ENCODE data around the gene RNF212. TPM values are rescaled to one million over a fixed set of nuclear protein-coding genes. Genes with fewer than 3 reads are reported as not detected.

RNF212 gene
- total RNA-seq, 1 donor from 2014 or later = 8.1 TPM

DNA sequence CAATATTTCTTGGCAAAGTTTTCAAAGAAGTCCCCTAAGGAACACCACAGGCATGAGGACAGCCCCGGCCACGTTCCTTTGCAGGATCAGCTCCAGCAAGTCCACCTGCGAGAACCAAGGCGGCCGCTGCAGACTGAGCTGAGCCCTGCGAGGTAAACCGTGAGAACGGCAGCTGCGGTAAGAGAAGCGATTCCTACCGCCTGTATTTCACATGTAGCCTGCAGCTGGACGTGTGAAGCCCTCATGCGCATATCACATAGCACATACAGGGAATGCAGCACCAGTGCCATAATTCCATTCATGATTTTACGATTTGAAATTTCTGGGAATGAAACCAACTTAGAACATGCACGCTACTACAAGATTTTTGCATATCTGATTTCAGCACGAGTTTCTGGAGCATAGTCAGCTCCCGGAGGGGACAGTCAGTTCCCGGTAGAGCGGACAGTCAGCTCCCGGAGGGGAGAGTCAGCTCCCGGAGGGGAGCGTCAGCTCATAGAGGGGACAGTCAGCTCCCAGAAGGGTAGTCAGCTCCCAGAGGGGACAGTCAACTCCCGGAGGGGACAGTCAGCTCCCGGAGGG is 60.2 kb downstream of the RNF212 start:
- DNase-seq (ENCODE audit: low read depth) = no peak

GRCh38 chr4:1052231-1052671 is 61.1 kb downstream of the RNF212 start:
- no peak overlapping the region for H3K4me3 ChIP-seq (ENCODE audit: low read depth, low read length)
- TF ChIP-seq, protein P1, sequence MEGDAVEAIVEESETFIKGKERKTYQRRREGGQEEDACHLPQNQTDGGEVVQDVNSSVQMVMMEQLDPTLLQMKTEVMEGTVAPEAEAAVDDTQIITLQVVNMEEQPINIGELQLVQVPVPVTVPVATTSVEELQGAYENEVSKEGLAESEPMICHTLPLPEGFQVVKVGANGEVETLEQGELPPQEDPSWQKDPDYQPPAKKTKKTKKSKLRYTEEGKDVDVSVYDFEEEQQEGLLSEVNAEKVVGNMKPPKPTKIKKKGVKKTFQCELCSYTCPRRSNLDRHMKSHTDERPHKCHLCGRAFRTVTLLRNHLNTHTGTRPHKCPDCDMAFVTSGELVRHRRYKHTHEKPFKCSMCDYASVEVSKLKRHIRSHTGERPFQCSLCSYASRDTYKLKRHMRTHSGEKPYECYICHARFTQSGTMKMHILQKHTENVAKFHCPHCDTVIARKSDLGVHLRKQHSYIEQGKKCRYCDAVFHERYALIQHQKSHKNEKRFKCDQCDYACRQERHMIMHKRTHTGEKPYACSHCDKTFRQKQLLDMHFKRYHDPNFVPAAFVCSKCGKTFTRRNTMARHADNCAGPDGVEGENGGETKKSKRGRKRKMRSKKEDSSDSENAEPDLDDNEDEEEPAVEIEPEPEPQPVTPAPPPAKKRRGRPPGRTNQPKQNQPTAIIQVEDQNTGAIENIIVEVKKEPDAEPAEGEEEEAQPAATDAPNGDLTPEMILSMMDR (conservative IDR thresholded peaks at IDR 0.05; ENCODE audit: low read depth, low read length) = no peak
- DNase-seq (ENCODE audit: low read depth) = no peak

More for the DNA sequence above, 60.2 kb downstream of the RNF212 start:
- no peak overlapping the region for H3K4me3 ChIP-seq (ENCODE audit: low read depth, low read length)
- TF ChIP-seq, protein P1 (conservative IDR thresholded peaks at IDR 0.05; ENCODE audit: low read depth, low read length) = no peak

- H3K4me3 ChIP-seq (ENCODE audit: low read depth, low read length) = no peak overlapping the region
- TF ChIP-seq, protein P1 (conservative IDR thresholded peaks at IDR 0.05; ENCODE audit: low read depth, low read length) = no peak
- DNase-seq (ENCODE audit: low read depth) = no peak
Measured at GRCh38 chr4:1051472-1051871, 61.9 kb downstream of the RNF212 start.

- TF ChIP-seq, protein P1 (conservative IDR thresholded peaks at IDR 0.05; ENCODE audit: low read depth, low read length) = peak; percentile 45
- DNase-seq (ENCODE audit: low read depth) = no peak
- no peak overlapping the region for H3K4me3 ChIP-seq (ENCODE audit: low read depth, low read length)
Measured at GRCh38 chr4:1050486-1051213, 62.7 kb downstream of the RNF212 start.

DNA sequence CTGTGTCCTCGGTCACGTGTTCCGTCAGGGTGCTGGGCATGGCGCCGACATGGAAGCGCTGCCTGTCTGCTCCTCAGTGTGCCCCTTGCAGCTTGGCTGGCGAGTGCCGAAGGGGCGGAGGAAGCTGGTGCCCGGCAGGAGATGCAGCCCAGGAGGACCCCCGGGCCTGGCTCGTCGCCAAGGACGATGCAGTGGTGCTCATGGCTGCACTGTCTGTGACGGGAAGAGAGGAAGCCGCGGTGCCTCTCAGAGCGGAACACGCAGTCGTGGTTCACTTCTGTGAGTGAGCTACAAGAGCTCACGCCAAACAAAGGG is 63.8 kb downstream of the RNF212 start:
- TF ChIP-seq, protein P1 (conservative IDR thresholded peaks at IDR 0.05; ENCODE audit: low read depth, low read length) = no peak
- H3K4me3 ChIP-seq (ENCODE audit: low read depth, low read length) = no peak overlapping the region
- no peak for DNase-seq (ENCODE audit: low read depth)

- TF ChIP-seq, protein P1 (conservative IDR thresholded peaks at IDR 0.05; ENCODE audit: low read depth, low read length) = no peak
- no peak for DNase-seq (ENCODE audit: low read depth)
- H3K4me3 ChIP-seq (ENCODE audit: low read depth, low read length) = no peak overlapping the region
Measured at GRCh38 chr4:1048773-1049590, 64.4 kb downstream of the RNF212 start.
